Stimulated activated CD4-positive, alpha-beta T cell treated with anti-CD3 and anti-CD28 coated beads, Interleukin-4, amount 100 ng/mL, for 4 hours (primary cell): Measurements from ENCODE around the gene CYTH2.
A peak's percentile ranks its signal among the peaks of the same experiment; 100 is the strongest.
"Not testable (repeated sequence)": the region's sequence is repeated elsewhere in the genome, so short reads cannot be mapped to it uniquely, and the experiment has no call there.

Experiments used
- DNase-seq, 2 experiments: peaks; one replicate each; pipeline ENCODE4 v3.0.0-alpha.2; 2020

Gene CYTH2

GRCh38 chr19:48513289-48514122 is 44.3 kb downstream of the CYTH2 start:
- DNase-seq, result peak; percentile 66 to 76

- DNase-seq, result no peak
Observed at GRCh38 chr19:48514123-48514458, 44.9 kb downstream of the CYTH2 start.

GRCh38 chr19:48516536-48516935 is 47.4 kb downstream of the CYTH2 start:
- DNase-seq, result no peak

GRCh38 chr19:48518207-48518606 is 49.0 kb downstream of the CYTH2 start:
- DNase-seq, result no peak

GRCh38 chr19:48519426-48519825 is 50.3 kb downstream of the CYTH2 start:
- DNase-seq, result not testable (repeated sequence)

- no peak for DNase-seq
Observed at GRCh38 chr19:48520134-48520533, 51.0 kb downstream of the CYTH2 start.

GRCh38 chr19:48524221-48524620 is 55.1 kb downstream of the CYTH2 start:
- DNase-seq, result no peak

GRCh38 chr19:48524732-48525131 is 55.6 kb downstream of the CYTH2 start:
- no peak for DNase-seq

- DNase-seq, result no peak
Observed at GRCh38 chr19:48529156-48529555, 60.0 kb downstream of the CYTH2 start.

GRCh38 chr19:48530066-48530720 is 61.0 kb downstream of the CYTH2 start:
- no peak for DNase-seq

GRCh38 chr19:48530770-48531169 is 61.6 kb downstream of the CYTH2 start:
- DNase-seq, result no peak
